ENCODE data around the gene CFAP410.
"Not testable (repeated sequence)": the region's sequence is repeated elsewhere in the genome, so short reads cannot be mapped to it uniquely, and the experiment has no call there.

The CFAP410 gene

GRCh38 chr21:44368711-44369446, 29.7 kb upstream of the CFAP410 start:
- DNase-seq (ENCODE audit: low spot score) = no peak

GRCh38 chr21:44366586-44367211, 27.5 kb upstream of the CFAP410 start:
- DNase-seq (ENCODE audit: low spot score) = no peak

GRCh38 chr21:44365967-44366585, 26.9 kb upstream of the CFAP410 start:
- DNase-seq (ENCODE audit: low spot score) = no peak

GRCh38 chr21:44365251-44365966, 26.2 kb upstream of the CFAP410 start:
- no peak for DNase-seq (ENCODE audit: low spot score)

- DNase-seq (ENCODE audit: low spot score) = no peak
These were observed 25.2 kb upstream of the CFAP410 start for GRCh38 chr21:44364151-44365053.

GRCh38 chr21:44363278-44363677, 24.1 kb upstream of the CFAP410 start:
- no peak for DNase-seq (ENCODE audit: low spot score)

- DNase-seq (ENCODE audit: low spot score) = not testable (repeated sequence)
These were observed 22.7 kb upstream of the CFAP410 start for GRCh38 chr21:44361903-44362302.

GRCh38 chr21:44360159-44360558, 21.0 kb upstream of the CFAP410 start:
- DNase-seq (ENCODE audit: low spot score) = no peak

GRCh38 chr21:44359396-44359795, 20.2 kb upstream of the CFAP410 start:
- DNase-seq (ENCODE audit: low spot score) = no peak

- DNase-seq (ENCODE audit: low spot score) = no peak
These were observed 18.1 kb upstream of the CFAP410 start for GRCh38 chr21:44357064-44357837.

- DNase-seq (ENCODE audit: low spot score) = no peak
These were observed 17.4 kb upstream of the CFAP410 start for GRCh38 chr21:44356636-44357035.

GRCh38 chr21:44356160-44356559, 17.0 kb upstream of the CFAP410 start:
- no peak for DNase-seq (ENCODE audit: low spot score)

GRCh38 chr21:44354775-44355771, 15.9 kb upstream of the CFAP410 start:
- no peak for DNase-seq (ENCODE audit: low spot score)

GRCh38 chr21:44354001-44354405, 14.8 kb upstream of the CFAP410 start:
- no peak for DNase-seq (ENCODE audit: low spot score)

GRCh38 chr21:44353191-44353970, 14.2 kb upstream of the CFAP410 start, which contains the start of gene TRPM2:
Gene TRPM2, plus strand, starts transcription at chr21:44353621. Its CDS starts 80 bp downstream, at chr21:44353701.
- DNase-seq (ENCODE audit: low spot score) = peak; percentile 71

GRCh38 chr21:44352253-44352860, 13.2 kb upstream of the CFAP410 start:
- no peak for DNase-seq (ENCODE audit: low spot score)

GRCh38 chr21:44351535-44352252, 12.5 kb upstream of the CFAP410 start:
- no peak for DNase-seq (ENCODE audit: low spot score)

All from Ammon's horn (tissue), 1 donor.